Ectodermal cell (in vitro differentiated cells): ENCODE data around the gene FAM171A2.
"Not testable (repeated sequence)": the region's sequence is repeated elsewhere in the genome, so short reads cannot be mapped to it uniquely, and the experiment has no call there.

Experiments
- H3K27ac ChIP-seq: 2 replicates; pipeline ENCODE4 v1.7.0; 2013; ENCODE audit warnings: mild to moderate bottlenecking, low read depth, low read length; ENCODE audit not compliant: insufficient read depth, poor library complexity, severe bottlenecking
- H3K27me3 ChIP-seq: 2 replicates; pipeline ENCODE4 v1.7.0; 2013; ENCODE audit warnings: mild to moderate bottlenecking, low read length; ENCODE audit not compliant: insufficient read depth, control insufficient read depth, poor library complexity, severe bottlenecking
- H3K36me3 ChIP-seq: one replicate; pipeline ENCODE4 v1.7.0; 2013; ENCODE audit warnings: low read length; ENCODE audit not compliant: control insufficient read depth, insufficient read depth
- H3K4me1 ChIP-seq: one replicate; pipeline ENCODE4 v1.7.0; 2013; ENCODE audit warnings: low read length; ENCODE audit not compliant: control insufficient read depth, insufficient read depth
- H3K4me3 ChIP-seq: 2 replicates; pipeline ENCODE4 v1.7.0; 2013; ENCODE audit warnings: low read depth, low read length, control low read depth; ENCODE audit not compliant: insufficient read depth
- H3K9me3 ChIP-seq: 2 replicates; pipeline ENCODE4 v1.7.0; 2013; ENCODE audit warnings: mild to moderate bottlenecking, low read length, moderate library complexity; ENCODE audit not compliant: control insufficient read depth
- WGBS, 2 experiments: methylation state at CpG; one replicate each; pipeline ENCODE4 v1.1.7; 2013; ENCODE audit warnings: missing lambda C conversion rate in 2 of 2; 5-methylcytosine and 5-hydroxymethylcytosine counted together

FAM171A2 gene

GRCh38 chr17:44394112-44394511 is 30.5 kb upstream of the FAM171A2 start:
- H3K27me3 ChIP-seq, H3K4me1 ChIP-seq, H3K4me3 ChIP-seq, H3K9me3 ChIP-seq, H3K27ac ChIP-seq: not testable (repeated sequence)
- WGBS, 2 experiments, result 90 to 91% methylated on average over 9 of the region's 9 CpGs
- peaks cover 13% of the 10 kb centered on the region for H3K36me3 ChIP-seq

- 94 to 95% methylated on average over 10 of the region's 10 CpGs for WGBS, 2 experiments
Measured at GRCh38 chr17:44390250-44390870, 26.7 kb upstream of the FAM171A2 start.

GRCh38 chr17:44389723-44390202 is 26.1 kb upstream of the FAM171A2 start:
- H3K9me3 ChIP-seq, result no peaks in the 10 kb centered on the region
- no peak overlapping the region for H3K27ac ChIP-seq
- H3K36me3 ChIP-seq, result no peaks in the 10 kb centered on the region
- 93 to 96% methylated on average over 6 of the region's 6 CpGs for WGBS, 2 experiments
- peaks cover 1% of the 10 kb centered on the region for H3K4me1 ChIP-seq
- peaks cover 17% of the 10 kb centered on the region for H3K27me3 ChIP-seq
- no peak overlapping the region for H3K4me3 ChIP-seq

More at GRCh38 chr17:44390250-44390870, 26.7 kb upstream of the FAM171A2 start:
- H3K27ac ChIP-seq, result no peak overlapping the region
- peaks cover 13% of the 10 kb centered on the region for H3K27me3 ChIP-seq
- no peak overlapping the region for H3K4me3 ChIP-seq
- no peaks in the 10 kb centered on the region for H3K36me3 ChIP-seq
- H3K4me1 ChIP-seq, result no peaks in the 10 kb centered on the region
- no peaks in the 10 kb centered on the region for H3K9me3 ChIP-seq

GRCh38 chr17:44389281-44389680 is 25.6 kb upstream of the FAM171A2 start, which contains the start of gene ITGA2B:
TSS of gene ITGA2B (minus strand) at chr17:44389649. CDS start at chr17:44389473, 176 bp downstream.
- Histone ChIP-seq H3K27ac (no peak within 1 kb of the TSS), H3K36me3 (no peaks in the 10 kb centered on the region), H3K9me3 (no peaks in the 10 kb centered on the region), H3K4me3 (no peak within 1 kb of the TSS), H3K4me1 (peaks cover 6% of the 10 kb centered on the region), H3K27me3 (peaks cover 22% of the 10 kb centered on the region)
- WGBS, 2 experiments, result 82 to 88% methylated on average over 1 of the region's 1 CpG

- H3K27me3 ChIP-seq, result peaks cover 36% of the 10 kb centered on the region
- no peaks in the 10 kb centered on the region for H3K36me3 ChIP-seq
- no peak overlapping the region for H3K4me3 ChIP-seq
- H3K27ac ChIP-seq, result no peak overlapping the region
- 85 to 100% methylated on average over 1 to 2 of the region's 2 CpGs for WGBS, 2 experiments
- peaks cover 7% of the 10 kb centered on the region for H3K4me1 ChIP-seq
- H3K9me3 ChIP-seq, result no peaks in the 10 kb centered on the region
Measured at GRCh38 chr17:44387804-44388203, 24.2 kb upstream of the FAM171A2 start.

- H3K4me1 ChIP-seq, result peaks cover 7% of the 10 kb centered on the region
- peaks cover 36% of the 10 kb centered on the region for H3K27me3 ChIP-seq
- H3K9me3 ChIP-seq, result no peaks in the 10 kb centered on the region
- no peaks in the 10 kb centered on the region for H3K36me3 ChIP-seq
- peak overlapping the region; percentile 33 for H3K4me3 ChIP-seq
- H3K27ac ChIP-seq, result no peak overlapping the region
- 83 to 84% methylated on average over 10 of the region's 10 CpGs for WGBS, 2 experiments
Measured at GRCh38 chr17:44386182-44386525, 22.5 kb upstream of the FAM171A2 start.

GRCh38 chr17:44385287-44386181 is 21.9 kb upstream of the FAM171A2 start:
- 22% methylated on average over 68 of the region's 68 CpGs for WGBS, 2 experiments
- H3K27ac ChIP-seq, result no peak overlapping the region
- H3K4me3 ChIP-seq, result peak overlapping the region; percentile 33
- no peaks in the 10 kb centered on the region for H3K9me3 ChIP-seq
- H3K36me3 ChIP-seq, result no peaks in the 10 kb centered on the region
- peaks cover 36% of the 10 kb centered on the region for H3K27me3 ChIP-seq
- peaks cover 7% of the 10 kb centered on the region for H3K4me1 ChIP-seq

GRCh38 chr17:44384823-44385286 is 21.2 kb upstream of the FAM171A2 start:
- peaks cover 7% of the 10 kb centered on the region for H3K4me1 ChIP-seq
- peak overlapping the region; percentile 33 for H3K4me3 ChIP-seq
- H3K27ac ChIP-seq, result no peak overlapping the region
- no peaks in the 10 kb centered on the region for H3K9me3 ChIP-seq
- WGBS, 2 experiments, result 3 to 4% methylated on average over 26 of the region's 26 CpGs
- H3K27me3 ChIP-seq, result peaks cover 36% of the 10 kb centered on the region
- H3K36me3 ChIP-seq, result no peaks in the 10 kb centered on the region

GRCh38 chr17:44384281-44384822 is 20.7 kb upstream of the FAM171A2 start:
- 33 to 36% methylated on average over 29 of the region's 29 CpGs for WGBS, 2 experiments
- Histone ChIP-seq H3K36me3 (no peaks in the 10 kb centered on the region), H3K27ac (no peak overlapping the region), H3K9me3 (no peaks in the 10 kb centered on the region), H3K4me1 (peaks cover 7% of the 10 kb centered on the region), H3K27me3 (peaks cover 36% of the 10 kb centered on the region), H3K4me3 (peak overlapping the region; percentile 33)

- Histone ChIP-seq H3K27me3 (peaks cover 36% of the 10 kb centered on the region), H3K4me1 (peaks cover 7% of the 10 kb centered on the region), H3K4me3 (no peak overlapping the region), H3K9me3 (no peaks in the 10 kb centered on the region), H3K36me3 (no peaks in the 10 kb centered on the region), H3K27ac (no peak overlapping the region)
- 88 to 92% methylated on average over 16 of the region's 16 CpGs for WGBS, 2 experiments
Measured at GRCh38 chr17:44383861-44384260, 20.2 kb upstream of the FAM171A2 start.
